Activated naive CD8-positive, alpha-beta T cell treated with anti-CD3 and anti-CD28 coated beads, Interleukin-2, amount 50 U/mL, for 24 hours (primary cell): ENCODE results near the gene PIK3AP1.

Experiments
- ATAC-seq: fragments of 150-1000 bp; cut with Tn5 transposase; one replicate; pipeline ENCODE4 v1.10.0; 2021
- DNase-seq: peaks from one replicate; pipeline ENCODE4 v3.0.0; 2021
- H3K27ac Mint-ChIP-seq: one replicate; pipeline ENCODE4 v1.8.0; 2021; ENCODE audit warnings: mild to moderate bottlenecking, mixed read lengths
- H3K27me3 Mint-ChIP-seq: one replicate; pipeline ENCODE4 v1.8.0; 2021; ENCODE audit warnings: mixed read lengths
- H3K36me3 Mint-ChIP-seq: one replicate; pipeline ENCODE4 v1.8.0; 2021; ENCODE audit warnings: low read depth, mixed read lengths
- H3K4me1 Mint-ChIP-seq: one replicate; pipeline ENCODE4 v1.8.0; 2021; ENCODE audit warnings: mixed read lengths
- H3K4me3 Mint-ChIP-seq: one replicate; pipeline ENCODE4 v1.8.0; 2021; ENCODE audit warnings: mild to moderate bottlenecking, moderate library complexity, mixed read lengths
- H3K9me3 Mint-ChIP-seq: one replicate; pipeline ENCODE4 v1.8.0; 2021; ENCODE audit warnings: mixed read lengths

Gene PIK3AP1

DNA sequence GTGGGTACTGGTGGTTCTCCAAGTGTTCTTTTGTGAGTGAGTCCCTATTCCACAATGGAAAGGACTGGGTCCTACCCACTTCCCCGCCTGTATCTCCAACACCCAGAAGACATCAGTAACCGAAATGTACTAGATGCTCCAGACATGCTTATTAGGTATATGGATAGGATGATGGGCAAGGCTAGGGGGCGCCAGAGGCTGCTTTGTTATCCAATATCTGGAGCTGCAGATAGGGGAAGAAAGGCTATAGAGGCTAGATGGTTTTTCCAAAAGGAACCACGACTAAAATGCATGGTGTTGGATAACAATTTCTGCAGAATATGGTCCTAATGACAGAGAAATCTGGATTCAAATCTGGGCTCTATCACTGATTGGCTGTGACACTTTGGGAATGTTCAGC, 77.3 kb downstream of the PIK3AP1 start:
- no peak overlapping the region for H3K27ac Mint-ChIP-seq
- H3K4me3 Mint-ChIP-seq, result no peak overlapping the region
- peak; percentile 68 for ATAC-seq
- H3K9me3 Mint-ChIP-seq, result no peaks in the 10 kb centered on the region
- no peaks in the 10 kb centered on the region for H3K36me3 Mint-ChIP-seq
- peaks cover 27% of the 10 kb centered on the region for H3K4me1 Mint-ChIP-seq
- peak; percentile 81 for DNase-seq
- H3K27me3 Mint-ChIP-seq, result no peaks in the 10 kb centered on the region

DNA sequence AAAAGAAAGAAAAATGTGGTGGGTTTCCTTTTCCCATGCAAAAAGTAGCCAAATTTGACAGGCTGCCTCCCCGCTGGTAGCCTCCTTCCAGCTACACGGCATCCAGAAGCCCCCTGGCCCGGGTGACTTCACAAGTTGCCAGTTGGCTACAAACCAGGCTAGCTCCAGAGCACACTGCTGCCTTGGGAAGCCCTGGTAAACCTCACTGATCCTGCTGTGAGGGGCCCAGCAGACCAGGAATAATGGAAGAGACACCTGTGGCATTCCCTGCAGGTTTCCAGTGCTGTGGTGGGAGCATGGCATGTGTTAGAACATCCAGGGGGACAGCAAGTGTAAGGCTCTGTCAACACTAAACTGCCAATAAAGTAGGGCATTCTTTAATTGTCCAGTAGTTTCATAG, 77.8 kb downstream of the PIK3AP1 start:
- DNase-seq, result no peak
- no peak overlapping the region for H3K4me3 Mint-ChIP-seq
- peaks cover 23% of the 10 kb centered on the region for H3K4me1 Mint-ChIP-seq
- no peak for ATAC-seq
- H3K27me3 Mint-ChIP-seq, result no peaks in the 10 kb centered on the region
- no peak overlapping the region for H3K27ac Mint-ChIP-seq
- peaks cover 2% of the 10 kb centered on the region for H3K36me3 Mint-ChIP-seq
- H3K9me3 Mint-ChIP-seq, result no peaks in the 10 kb centered on the region

DNA sequence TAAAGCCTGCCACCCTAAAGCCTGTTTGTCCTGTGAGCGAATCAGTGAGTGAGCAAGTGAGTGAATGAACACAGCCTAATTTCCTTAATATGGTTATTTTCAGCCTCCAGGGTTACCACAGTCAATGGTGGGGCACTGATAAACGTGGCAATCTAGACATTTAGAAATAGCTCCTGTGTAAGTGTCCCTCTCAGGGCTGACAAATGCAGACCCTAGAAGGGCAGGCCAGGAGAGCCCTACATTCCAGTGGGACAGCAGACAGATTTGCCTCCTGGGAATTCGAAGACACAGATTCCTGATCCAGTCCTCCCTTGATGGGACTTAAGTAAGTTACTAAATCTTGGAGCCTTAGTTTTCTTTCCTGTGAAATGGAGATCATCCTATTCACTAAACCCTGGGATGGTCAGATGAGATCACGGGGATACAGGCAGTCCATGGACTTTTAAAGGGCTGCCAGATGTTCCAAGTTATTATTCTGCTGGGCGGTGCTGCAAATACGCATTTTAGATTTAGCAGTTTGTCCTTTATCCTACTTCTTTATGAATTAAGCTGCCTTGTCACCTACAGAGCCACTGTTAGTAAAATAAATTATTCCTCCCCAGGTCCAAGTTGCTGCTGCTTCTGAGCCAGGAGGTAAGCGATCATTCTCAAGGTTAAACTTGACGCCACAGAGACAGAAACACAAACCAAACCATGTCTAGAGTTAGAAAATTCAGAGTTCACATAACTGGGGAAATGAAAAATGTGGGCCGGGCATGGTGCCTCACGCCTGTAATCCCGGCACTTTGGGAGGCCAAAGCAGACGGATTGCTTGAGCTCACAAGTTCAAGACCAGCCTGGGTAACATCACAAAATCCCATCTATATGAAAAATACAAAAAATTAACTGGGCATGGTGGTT, 78.7 kb downstream of the PIK3AP1 start:
- no peak for DNase-seq
- no peak overlapping the region for H3K4me3 Mint-ChIP-seq
- no peaks in the 10 kb centered on the region for H3K9me3 Mint-ChIP-seq
- peak overlapping the region; percentile 47 for H3K27ac Mint-ChIP-seq
- no peaks in the 10 kb centered on the region for H3K27me3 Mint-ChIP-seq
- no peak for ATAC-seq
- peaks cover 14% of the 10 kb centered on the region for H3K4me1 Mint-ChIP-seq
- peaks cover 2% of the 10 kb centered on the region for H3K36me3 Mint-ChIP-seq

DNA sequence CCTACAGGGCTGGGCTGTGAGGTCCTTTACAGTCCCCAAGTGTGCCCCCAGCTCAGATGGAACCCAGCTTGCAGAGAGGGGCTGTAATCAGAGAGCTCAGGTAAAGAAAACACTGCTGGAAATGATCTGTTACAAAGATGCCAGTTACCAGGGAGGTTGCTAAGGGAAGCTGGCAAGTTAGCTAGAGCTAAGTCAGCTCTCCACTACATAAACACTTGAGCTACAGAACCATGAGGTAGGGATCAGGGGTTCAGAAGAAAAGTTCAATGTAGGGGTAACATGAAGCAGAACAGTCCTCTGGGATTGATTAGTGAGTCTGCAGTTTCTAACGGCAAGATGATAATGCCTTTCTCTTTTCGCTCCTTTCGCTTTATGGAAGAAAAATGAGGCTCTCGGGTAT, 80.4 kb downstream of the PIK3AP1 start:
- Mint-ChIP-seq H3K36me3 (peaks cover 2% of the 10 kb centered on the region), H3K4me3 (no peak overlapping the region), H3K4me1 (peaks cover 3% of the 10 kb centered on the region), H3K27me3 (no peaks in the 10 kb centered on the region), H3K27ac (no peak overlapping the region), H3K9me3 (no peaks in the 10 kb centered on the region)
- DNase-seq (no peak), ATAC-seq (no peak)

DNA sequence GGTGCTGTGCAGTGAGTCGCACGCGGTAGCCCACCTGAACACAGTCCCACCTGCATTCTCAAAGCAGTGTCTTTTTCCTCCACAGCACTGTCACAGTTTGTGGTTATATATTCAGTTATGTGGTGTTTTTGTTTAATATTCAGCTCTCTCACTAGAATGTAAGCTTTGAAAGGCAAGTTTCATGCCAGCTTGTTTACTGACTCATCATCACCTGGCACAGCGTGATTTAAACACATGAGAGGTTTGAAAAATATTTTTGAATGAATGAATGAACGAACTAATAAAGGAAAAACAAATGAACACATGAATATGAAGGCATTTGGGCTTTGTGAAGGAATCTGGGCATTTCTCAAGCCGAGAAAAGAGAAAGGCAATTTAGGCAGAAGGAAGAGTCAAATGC, 81.6 kb downstream of the PIK3AP1 start:
- ATAC-seq (no peak), DNase-seq (no peak)
- Mint-ChIP-seq H3K9me3 (no peaks in the 10 kb centered on the region), H3K27me3 (no peaks in the 10 kb centered on the region), H3K36me3 (peaks cover 2% of the 10 kb centered on the region), H3K4me3 (no peak overlapping the region), H3K4me1 (peaks cover under 1% of the 10 kb centered on the region), H3K27ac (no peak overlapping the region)

DNA sequence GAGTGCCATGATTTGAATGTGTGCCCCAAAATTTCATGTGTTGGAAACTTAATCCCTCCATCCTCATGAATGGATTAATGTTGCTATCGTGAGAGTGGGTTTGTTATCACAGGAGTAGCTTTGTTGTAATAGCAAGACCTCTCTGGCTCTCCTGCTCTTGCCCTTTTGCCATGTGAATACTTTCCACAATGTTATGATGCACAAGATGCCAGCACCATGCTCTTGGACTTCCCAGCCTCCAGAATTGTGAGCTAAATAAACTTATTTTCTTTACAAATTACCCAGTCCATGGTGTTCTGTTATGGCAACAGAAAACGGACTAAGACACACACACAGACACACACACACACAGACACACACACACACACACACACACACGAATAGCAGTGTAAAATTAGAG, 82.2 kb downstream of the PIK3AP1 start:
- ATAC-seq, result no peak
- Mint-ChIP-seq H3K36me3 (peaks cover 2% of the 10 kb centered on the region), H3K27me3 (no peaks in the 10 kb centered on the region), H3K4me1 (no peaks in the 10 kb centered on the region), H3K27ac (no peak overlapping the region), H3K9me3 (no peaks in the 10 kb centered on the region), H3K4me3 (no peak overlapping the region)
- DNase-seq, result no peak

DNA sequence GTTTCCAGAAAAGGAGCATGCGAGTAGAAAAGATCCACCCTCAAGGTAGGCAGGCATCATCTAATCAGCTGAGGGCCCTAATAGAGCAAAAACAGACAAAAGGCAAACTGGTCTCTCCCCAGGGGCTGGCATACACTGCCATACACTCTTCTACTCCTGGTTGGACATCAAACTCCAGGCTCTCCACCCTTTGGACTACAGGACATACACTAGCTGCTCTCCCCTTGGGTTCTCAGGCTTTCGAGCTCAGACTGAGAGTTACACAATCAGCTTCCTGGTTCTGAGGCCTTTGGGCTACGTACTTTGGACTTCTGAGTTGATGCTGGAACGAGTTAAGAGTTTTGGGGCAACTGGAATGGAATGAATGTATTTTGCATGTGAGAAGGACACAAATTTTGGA, 82.6 kb downstream of the PIK3AP1 start:
- peaks cover 2% of the 10 kb centered on the region for H3K36me3 Mint-ChIP-seq
- H3K27ac Mint-ChIP-seq, result no peak overlapping the region
- no peaks in the 10 kb centered on the region for H3K27me3 Mint-ChIP-seq
- ATAC-seq (no peak), DNase-seq (no peak)
- no peaks in the 10 kb centered on the region for H3K4me1 Mint-ChIP-seq
- no peak overlapping the region for H3K4me3 Mint-ChIP-seq
- no peaks in the 10 kb centered on the region for H3K9me3 Mint-ChIP-seq

DNA sequence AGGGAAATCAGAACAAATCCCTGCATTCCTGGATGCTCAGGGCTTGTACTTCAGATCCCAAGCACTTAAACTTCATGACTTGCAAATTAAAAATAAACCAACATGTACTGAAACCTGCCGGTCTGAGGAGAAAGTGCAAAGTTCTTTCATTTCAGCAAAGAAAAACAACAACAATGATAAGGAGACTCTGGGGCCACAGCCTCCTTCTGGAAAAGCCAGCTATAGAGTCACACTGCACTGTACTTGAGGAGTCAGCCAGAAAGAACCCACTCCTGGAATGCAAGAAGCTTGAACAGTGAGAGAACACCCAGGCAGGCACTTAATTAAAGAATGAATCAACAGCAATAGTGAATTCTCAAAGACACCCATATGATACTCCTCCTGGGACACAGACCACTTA, 83.8 kb downstream of the PIK3AP1 start:
- H3K27me3 Mint-ChIP-seq, result no peaks in the 10 kb centered on the region
- H3K4me3 Mint-ChIP-seq, result no peak overlapping the region
- ATAC-seq (no peak), DNase-seq (no peak)
- no peak overlapping the region for H3K27ac Mint-ChIP-seq
- no peaks in the 10 kb centered on the region for H3K9me3 Mint-ChIP-seq
- H3K4me1 Mint-ChIP-seq, result no peaks in the 10 kb centered on the region
- peaks cover 2% of the 10 kb centered on the region for H3K36me3 Mint-ChIP-seq

DNA sequence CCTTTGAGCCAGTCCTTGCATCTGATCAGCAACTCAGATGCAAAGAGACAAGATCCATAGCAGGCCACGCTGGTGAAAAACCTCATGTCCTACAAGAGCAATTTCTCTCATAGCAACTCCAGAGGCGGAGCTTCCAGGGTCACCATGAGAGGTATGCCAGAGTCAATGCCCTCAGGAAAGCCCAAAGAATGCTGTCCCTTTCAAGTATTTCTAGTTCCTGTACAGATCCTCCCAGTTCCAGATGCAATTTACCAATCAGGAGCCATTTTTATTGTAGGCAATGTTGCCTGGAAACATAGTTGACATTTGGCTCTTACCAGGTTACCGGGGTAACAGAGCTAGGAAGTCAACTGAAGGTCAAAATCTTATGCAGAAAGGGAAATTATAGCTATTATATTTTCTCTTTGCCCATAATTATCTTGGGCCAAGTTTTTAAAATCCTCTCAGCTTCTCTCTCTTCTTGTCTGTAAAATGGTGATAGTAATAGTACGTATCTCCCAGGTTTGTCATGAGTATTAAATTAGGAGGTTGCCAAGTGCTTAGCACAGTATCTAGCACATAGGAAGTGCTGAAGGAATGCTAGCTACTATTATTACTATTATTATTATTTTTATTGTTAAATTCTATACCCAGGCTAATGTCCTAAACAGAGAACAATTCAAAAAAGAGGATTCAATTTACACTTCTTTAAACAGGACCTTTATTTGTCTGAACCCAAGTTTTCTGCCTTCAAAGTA, 87.2 kb downstream of the PIK3AP1 start:
- H3K27ac Mint-ChIP-seq, result no peak overlapping the region
- peaks cover 2% of the 10 kb centered on the region for H3K36me3 Mint-ChIP-seq
- ATAC-seq, result no peak

DNA sequence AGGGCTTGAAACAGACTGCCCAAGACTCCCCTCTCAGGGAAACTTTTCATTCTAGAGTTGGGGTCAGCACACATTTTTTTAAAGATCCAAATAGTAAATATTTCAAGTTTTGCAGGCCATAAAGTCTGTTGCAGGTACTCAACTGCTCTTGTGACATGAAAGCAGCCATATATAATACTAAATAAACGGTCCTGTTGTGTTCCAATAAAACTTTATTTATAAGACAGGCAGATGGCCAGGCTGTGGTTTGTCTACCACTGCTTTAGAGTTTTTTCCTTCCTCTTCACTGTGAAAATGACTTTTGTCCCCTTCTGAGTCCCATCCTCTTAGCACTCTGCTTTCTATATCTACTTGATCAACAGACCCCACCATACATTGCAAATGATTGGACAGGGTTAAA, 93.0 kb downstream of the PIK3AP1 start:
- Mint-ChIP-seq H3K4me3 (no peak overlapping the region), H3K36me3 (peaks cover 3% of the 10 kb centered on the region)

More for the DNA sequence above, 87.2 kb downstream of the PIK3AP1 start:
- H3K9me3 Mint-ChIP-seq, result no peaks in the 10 kb centered on the region
- no peaks in the 10 kb centered on the region for H3K4me1 Mint-ChIP-seq
- H3K27me3 Mint-ChIP-seq, result no peaks in the 10 kb centered on the region
- H3K4me3 Mint-ChIP-seq, result no peak overlapping the region
- no peak for DNase-seq

DNA sequence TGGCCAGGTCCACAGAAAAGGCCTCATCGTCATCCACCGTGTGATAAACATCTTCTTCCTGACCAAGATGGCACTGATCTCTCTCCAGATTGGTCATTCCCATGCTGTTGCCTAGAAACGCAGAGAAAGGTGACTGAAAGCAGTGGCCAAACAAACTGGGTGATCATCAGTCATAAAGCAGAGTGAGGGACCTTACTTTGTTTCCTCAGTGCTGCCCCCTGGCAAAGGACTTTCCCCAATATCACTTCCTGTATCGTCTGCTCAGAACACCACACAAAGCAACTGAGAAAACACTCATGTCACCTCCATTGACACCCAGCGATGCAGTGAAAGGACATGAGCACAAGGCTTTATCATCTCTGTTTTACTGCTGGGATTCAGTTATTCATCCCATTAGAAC, 93.5 kb downstream of the PIK3AP1 start:
- Mint-ChIP-seq H3K36me3 (peaks cover 3% of the 10 kb centered on the region), H3K4me3 (no peak overlapping the region), H3K27ac (no peak overlapping the region), H3K27me3 (no peaks in the 10 kb centered on the region), H3K4me1 (no peaks in the 10 kb centered on the region), H3K9me3 (no peaks in the 10 kb centered on the region)
- DNase-seq, result no peak
- ATAC-seq, result no peak

More for the DNA sequence above, 93.0 kb downstream of the PIK3AP1 start:
- Mint-ChIP-seq H3K4me1 (no peaks in the 10 kb centered on the region), H3K27me3 (no peaks in the 10 kb centered on the region), H3K9me3 (no peaks in the 10 kb centered on the region), H3K27ac (no peak overlapping the region)
- DNase-seq, result no peak
- ATAC-seq, result no peak

DNA sequence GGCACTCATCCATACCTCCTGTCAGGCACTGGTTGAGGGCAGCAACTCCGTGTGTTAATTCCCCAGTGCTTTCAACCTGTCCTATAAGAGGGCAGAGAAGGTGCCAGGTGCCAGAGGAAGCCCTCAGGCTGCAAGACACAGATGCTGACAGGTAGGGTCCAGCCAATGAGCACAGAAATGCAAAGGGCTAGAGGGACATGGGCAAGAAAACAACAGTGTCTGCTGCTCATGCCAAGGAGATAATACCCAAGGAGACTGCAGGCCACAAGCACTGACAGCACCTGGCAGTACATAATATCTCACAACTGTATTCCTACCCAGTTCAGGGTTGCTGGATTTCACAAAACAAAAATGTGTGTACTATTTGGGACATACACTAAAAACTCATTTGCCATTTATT, 95.1 kb downstream of the PIK3AP1 start:
- no peak overlapping the region for H3K4me3 Mint-ChIP-seq
- DNase-seq, result no peak
- no peaks in the 10 kb centered on the region for H3K9me3 Mint-ChIP-seq
- no peak for ATAC-seq
- H3K4me1 Mint-ChIP-seq, result no peaks in the 10 kb centered on the region
- no peak overlapping the region for H3K27ac Mint-ChIP-seq
- H3K27me3 Mint-ChIP-seq, result no peaks in the 10 kb centered on the region
- H3K36me3 Mint-ChIP-seq, result peaks cover 3% of the 10 kb centered on the region

DNA sequence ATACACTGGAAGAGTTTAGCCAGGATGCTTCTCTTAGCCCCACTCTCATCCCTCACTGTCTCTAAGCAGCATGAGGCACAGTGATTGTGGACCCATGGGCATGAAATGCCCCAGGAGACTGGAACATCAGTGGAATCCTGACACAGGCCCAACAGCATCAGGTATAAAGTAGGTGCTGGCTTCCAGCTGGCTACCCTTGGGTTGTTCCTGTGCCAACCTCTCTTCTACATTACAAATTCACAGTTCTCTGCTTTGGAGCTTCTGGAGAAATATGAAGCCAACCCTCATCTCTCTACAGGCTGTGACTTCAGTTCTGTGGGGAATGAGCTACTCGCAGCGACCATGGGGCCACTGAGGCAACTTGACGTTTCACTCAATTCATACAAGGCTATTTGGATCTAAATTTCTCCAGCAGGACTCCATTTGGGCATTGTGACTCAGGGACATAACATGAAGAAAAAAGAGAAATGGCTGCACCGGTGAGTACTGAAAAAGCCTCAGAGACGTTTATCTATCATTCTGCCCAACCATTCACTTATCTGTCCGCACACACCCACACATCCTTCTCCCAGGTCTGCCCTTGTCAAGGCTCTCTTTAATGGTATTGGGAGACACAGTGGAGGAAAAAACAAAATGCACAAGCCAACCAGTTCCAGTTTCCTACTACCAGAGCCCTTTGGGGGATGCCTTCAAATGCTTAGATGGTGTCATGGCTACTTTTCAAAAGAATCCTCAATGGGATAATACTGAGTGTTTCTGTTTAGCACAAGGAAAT, 98.1 kb downstream of the PIK3AP1 start:
- Mint-ChIP-seq H3K27me3 (no peaks in the 10 kb centered on the region), H3K27ac (no peak overlapping the region), H3K4me1 (no peaks in the 10 kb centered on the region), H3K9me3 (no peaks in the 10 kb centered on the region), H3K4me3 (no peak overlapping the region), H3K36me3 (peaks cover 3% of the 10 kb centered on the region)
- no peak for DNase-seq
- no peak for ATAC-seq

DNA sequence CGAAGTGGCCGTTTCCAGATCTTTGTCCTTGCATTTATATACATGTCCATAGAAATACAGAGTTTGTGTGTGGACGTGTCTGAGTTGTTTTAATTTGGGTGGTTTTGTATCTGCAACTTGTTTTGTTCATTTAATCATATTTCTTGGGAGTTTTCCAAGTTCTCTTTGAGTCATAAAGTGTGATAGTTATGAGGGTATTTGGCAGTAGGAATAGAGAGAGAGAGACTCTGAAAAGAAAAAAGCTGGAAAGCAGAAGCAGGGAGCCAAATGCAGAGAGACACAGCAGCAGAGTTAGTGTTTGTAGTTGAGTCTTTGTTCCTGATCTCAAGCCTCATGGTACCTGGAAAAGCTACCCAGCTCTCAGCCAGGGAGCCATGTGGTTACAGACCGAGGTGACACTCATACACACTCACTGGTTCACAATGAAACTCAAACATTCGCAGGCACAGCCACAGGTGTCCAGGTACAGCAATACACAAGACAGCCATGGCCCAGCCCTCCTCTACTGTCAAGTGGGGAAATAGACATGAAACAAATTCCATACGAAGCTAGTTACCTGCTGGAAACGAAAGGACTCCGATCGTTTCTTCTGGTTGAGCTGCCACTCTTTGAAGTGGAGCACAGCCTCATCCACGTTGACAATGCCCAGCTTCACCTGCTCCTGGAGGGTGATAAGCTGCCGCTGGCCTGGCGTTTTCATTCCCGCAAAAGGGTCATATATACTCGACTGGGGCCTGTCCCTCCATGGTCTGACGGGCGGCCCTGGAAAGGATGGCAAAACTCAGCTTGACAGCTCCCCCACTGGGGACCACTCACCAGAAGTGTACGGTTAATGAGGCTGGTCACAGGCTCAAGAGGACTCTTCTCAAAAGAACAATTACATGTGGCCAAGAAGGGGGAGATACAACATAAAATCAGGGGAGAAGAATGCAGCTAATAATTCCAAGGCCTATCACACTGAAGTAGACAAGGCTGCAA, 100.2 kb downstream of the PIK3AP1 start:
- DNase-seq (no peak), ATAC-seq (no peak)
- Mint-ChIP-seq H3K9me3 (no peaks in the 10 kb centered on the region), H3K4me3 (no peak overlapping the region), H3K36me3 (no peaks in the 10 kb centered on the region), H3K4me1 (no peaks in the 10 kb centered on the region), H3K27me3 (no peaks in the 10 kb centered on the region), H3K27ac (no peak overlapping the region)
